ENCODE data around the gene SRC. TPM values are rescaled to one million over a fixed set of nuclear protein-coding genes. Genes with fewer than 3 reads are reported as not detected.

SRC gene
- polyA plus RNA-seq, 1 of the 3 experiments (the other 2 are of a cell fraction) = 23.8 TPM

- TF ChIP-seq PBX3 (IDR thresholded peaks at IDR 0.05) (no peak), FOXJ3 (CRISPR knock-in tag; IDR thresholded peaks at IDR 0.05) (no peak), EP300 (IDR thresholded peaks at IDR 0.05; ENCODE audit: borderline replicate concordance in 1 of 2, low read depth in 1 of 2, low read length in 1 of 2) (no peak), RXRA (IDR thresholded peaks at IDR 0.05; ENCODE audit: borderline replicate concordance, low read depth) (no peak), GABPA (IDR thresholded peaks at IDR 0.05; ENCODE audit: low read depth) (no peak), SMC3 (IDR thresholded peaks at IDR 0.05; ENCODE audit: low read depth, low read length) (no peak), POLR2AphosphoS5 (IDR thresholded peaks at IDR 0.05; ENCODE audit: low read depth, low read length) (no peak), TEAD4 (IDR thresholded peaks at IDR 0.05; ENCODE audit: borderline replicate concordance, insufficient read depth) (no peak), EZH2phosphoT487 (IDR thresholded peaks at IDR 0.05; ENCODE audit: borderline replicate concordance, low read depth) (no peak), REST (IDR thresholded peaks at IDR 0.05; ENCODE audit: low read depth, low read length) (no peak), IRF3 (IDR thresholded peaks at IDR 0.05; ENCODE audit: low read depth, low read length) (no peak), MEF2A (IDR thresholded peaks at IDR 0.05; ENCODE audit: borderline replicate concordance, low read depth) (no peak), YY1 (IDR thresholded peaks at IDR 0.05; ENCODE audit: low read depth) (no peak), RFX5 (IDR thresholded peaks at IDR 0.05; ENCODE audit: low read length) (no peak), NFIC (IDR thresholded peaks at IDR 0.05; ENCODE audit: borderline replicate concordance) (no peak), USF1 (IDR thresholded peaks at IDR 0.05; ENCODE audit: borderline replicate concordance, low read depth) (no peak), CTCF (IDR thresholded peaks at IDR 0.05) (no peak), FOXM1 (IDR thresholded peaks at IDR 0.05; ENCODE audit: low read depth) (no peak), ZBTB33 (IDR thresholded peaks at IDR 0.05; ENCODE audit: borderline replicate concordance, low read depth) (no peak)
- H3K4me3 ChIP-seq (ENCODE audit: low read depth in 2 of 2, low read length in 1 of 2) = no peak overlapping the region
- no peaks in the 10 kb centered on the region for H4K20me1 ChIP-seq (ENCODE audit: insufficient read depth)
- DNase-seq = no peak
- ChIA-PET POLR2A (no interaction called here), CTCF (interaction anchor here (1.6 kb wide), 1 partner anchor 123 kb away, joined by 6 read pairs; no protein-coding TSS in a partner anchor)
- peaks cover 0 to 24% of the 10 kb centered on the region in 2 experiments for H3K36me3 ChIP-seq (replicated peaks in 1 of 2; ENCODE audit: control insufficient read depth in 1 of 2, insufficient read depth in 2 of 2, low read length in 1 of 2)
- 97% methylated on average over 9 of the region's 9 CpGs for WGBS (ENCODE audit: low lambda C conversion rate)
- H2AFZ ChIP-seq (ENCODE audit: low read depth) = no peak overlapping the region
- H3K9me3 ChIP-seq = peaks cover 4% of the 10 kb centered on the region; the same call in 1 of the 2 replicates
- H3F3A ChIP-seq (replicated peaks; ENCODE audit: insufficient read depth) = no peaks in the 10 kb centered on the region
- no peaks in the 10 kb centered on the region for H3K9me2 ChIP-seq
- H3K9ac ChIP-seq = no peak overlapping the region
- peaks cover 0 to 62% of the 10 kb centered on the region in 2 experiments; a peak in 2 of 4 replicates for H3K4me1 ChIP-seq (ENCODE audit: control insufficient read depth in 1 of 2, insufficient read depth in 2 of 2, low read depth in 1 of 2, low read length in 1 of 2)
- H3K27ac ChIP-seq (ENCODE audit: low read depth in 2 of 2, low read length in 1 of 2) = peak overlapping the region in 1 of 2 experiments; percentile 98; a peak in 2 of 4 replicates
- H3K79me2 ChIP-seq (ENCODE audit: insufficient read depth) = peaks cover 9% of the 10 kb centered on the region; the same call in 1 of the 2 replicates
- H3K4me2 ChIP-seq = no peak overlapping the region
- H3K27me3 ChIP-seq (ENCODE audit: insufficient read depth) = no peaks in the 10 kb centered on the region
Measured at GRCh38 chr20:37317994-37318640, 27.8 kb upstream of the SRC start.

All from SK-N-SH (cell line).